WTC11 (cell line): ENCODE data around the gene YDJC. TPM values are rescaled to one million over a fixed set of nuclear protein-coding genes. Genes with fewer than 3 reads are reported as not detected.

Experiments
- ARID4B ChIP-seq: sonication (generic); formaldehyde crosslinking; IDR thresholded peaks from 2 replicates; pipeline ENCODE4 v1.8.0; 2023; ENCODE audit warnings: missing genetic modification reagents, mild to moderate bottlenecking, borderline replicate concordance
- CBFB ChIP-seq: sonication (generic); formaldehyde crosslinking; IDR thresholded peaks from 2 replicates; pipeline ENCODE4 v1.8.1; 2022; ENCODE audit warnings: mild to moderate bottlenecking, low read depth, missing genetic modification reagents
- CREM ChIP-seq: sonication (generic); formaldehyde crosslinking; IDR thresholded peaks from 2 replicates; pipeline ENCODE4 v1.8.1; 2022; ENCODE audit warnings: mild to moderate bottlenecking, missing genetic modification reagents, moderate library complexity
- E2F1 ChIP-seq: sonication (generic); formaldehyde crosslinking; IDR thresholded peaks from 2 replicates; pipeline ENCODE4 v1.8.0; 2022; ENCODE audit warnings: mild to moderate bottlenecking, missing genetic modification reagents
- E2F4 ChIP-seq: sonication (generic); formaldehyde crosslinking; IDR thresholded peaks from 2 replicates; pipeline ENCODE4 v1.8.1; 2022; ENCODE audit warnings: low read depth, mild to moderate bottlenecking, moderate library complexity, missing genetic modification reagents, borderline replicate concordance
- ELF4 ChIP-seq: sonication (generic); formaldehyde crosslinking; IDR thresholded peaks from 2 replicates; pipeline ENCODE4 v1.8.1; 2022; ENCODE audit warnings: low read depth, mild to moderate bottlenecking, moderate library complexity, missing genetic modification reagents
- EMX1 ChIP-seq: fragments of 250-450 bp; sonication (Bioruptor Pico); IDR thresholded peaks from 2 replicates; pipeline ENCODE4 v1.8.0; 2021; ENCODE audit warnings: mild to moderate bottlenecking
- FOXP4 ChIP-seq: sonication (generic); formaldehyde crosslinking; IDR thresholded peaks from 2 replicates; pipeline ENCODE4 v1.8.0; 2022; ENCODE audit warnings: mild to moderate bottlenecking, missing genetic modification reagents
- GABPB1 ChIP-seq: sonication (generic); formaldehyde crosslinking; IDR thresholded peaks from 2 replicates; pipeline ENCODE4 v1.8.1; 2023; ENCODE audit warnings: mild to moderate bottlenecking, missing genetic modification reagents
- GTF2I ChIP-seq: fragments of 250-450 bp; sonication (Bioruptor Pico); conservative IDR thresholded peaks from 2 replicates; pipeline ENCODE4 v1.4.0; 2021; ENCODE audit warnings: mild to moderate bottlenecking
- HMGXB4 ChIP-seq: sonication (generic); formaldehyde crosslinking; IDR thresholded peaks from 2 replicates; pipeline ENCODE4 v1.8.1; 2023; ENCODE audit warnings: mild to moderate bottlenecking, moderate library complexity, missing genetic modification reagents
- JAZF1 ChIP-seq: fragments of 250-450 bp; sonication (Bioruptor Pico); IDR thresholded peaks from 2 replicates; pipeline ENCODE4 v1.9.0; 2021; ENCODE audit warnings: moderate library complexity, mild to moderate bottlenecking, inconsistent platforms
- KAT7 ChIP-seq: sonication (generic); formaldehyde crosslinking; IDR thresholded peaks from 2 replicates; pipeline ENCODE4 v1.8.1; 2023; ENCODE audit warnings: missing genetic modification reagents, mild to moderate bottlenecking, borderline replicate concordance
- NFATC4 ChIP-seq: fragments of 250-450 bp; sonication (Bioruptor Pico); IDR thresholded peaks from 2 replicates; pipeline ENCODE4 v1.9.0; 2021; ENCODE audit warnings: mild to moderate bottlenecking
- SMAD3 ChIP-seq: sonication (generic); formaldehyde crosslinking; IDR thresholded peaks from 2 replicates; pipeline ENCODE4 v1.8.0; 2022; ENCODE audit warnings: missing genetic modification reagents, mild to moderate bottlenecking, borderline replicate concordance
- SMAD4 ChIP-seq: sonication (generic); formaldehyde crosslinking; IDR thresholded peaks from 2 replicates; pipeline ENCODE4 v1.8.0; 2022; ENCODE audit warnings: mild to moderate bottlenecking, missing genetic modification reagents
- TCF7 ChIP-seq: sonication (generic); formaldehyde crosslinking; IDR thresholded peaks from 2 replicates; pipeline ENCODE4 v1.8.0; 2022; ENCODE audit warnings: mild to moderate bottlenecking, low read depth, missing genetic modification reagents, moderate library complexity
- TEAD4 ChIP-seq: sonication (generic); formaldehyde crosslinking; IDR thresholded peaks from 2 replicates; pipeline ENCODE4 v1.8.0; 2022; ENCODE audit warnings: mild to moderate bottlenecking, missing genetic modification reagents
- ZNF121 ChIP-seq: sonication (generic); formaldehyde crosslinking; IDR thresholded peaks from 2 replicates; pipeline ENCODE4 v1.8.0; 2023; ENCODE audit warnings: missing genetic modification reagents
- ZNF232 ChIP-seq: sonication (generic); formaldehyde crosslinking; IDR thresholded peaks from 2 replicates; pipeline ENCODE4 v1.8.0; 2022; ENCODE audit warnings: mild to moderate bottlenecking, missing genetic modification reagents
- ZNF281 ChIP-seq: sonication (generic); formaldehyde crosslinking; IDR thresholded peaks from 2 replicates; pipeline ENCODE4 v1.8.0; 2023; ENCODE audit warnings: mild to moderate bottlenecking, missing genetic modification reagents
- ZNF423 ChIP-seq: fragments of 250-450 bp; sonication (Bioruptor Pico); IDR thresholded peaks from 2 replicates; pipeline ENCODE4 v2.1.2; 2022; ENCODE audit warnings: mild to moderate bottlenecking, moderate library complexity
- ZNF425 ChIP-seq: fragments of 250-450 bp; sonication (Bioruptor Pico); conservative IDR thresholded peaks from 2 replicates; pipeline ENCODE4 v1.9.0; 2021; ENCODE audit warnings: mild to moderate bottlenecking
- ZNF671 ChIP-seq: fragments of 250-450 bp; sonication (Bioruptor Pico); IDR thresholded peaks from 2 replicates; pipeline ENCODE4 v1.8.0; 2021; ENCODE audit warnings: mild to moderate bottlenecking
- total RNA-seq: library from RNA; stranded (reverse); gene quantifications from 3 replicates; pipeline ENCODE4 v1.2.3, GENCODE V29; 2021

Gene YDJC
- total RNA-seq, 1 experiment from 2014 or later: 39.8 TPM

- TF ChIP-seq FOXP4 (CRISPR knock-in tag) (no peak), E2F4 (CRISPR knock-in tag) (no peak), ELF4 (CRISPR knock-in tag) (peak; percentile 66; the same call in 1 of the 2 replicates), TCF7 (CRISPR knock-in tag) (no peak), SMAD3 (CRISPR knock-in tag) (0 out of 2 replicates have a peak, but pooled peaks have one; percentile 44), SMAD4 (no peak), CREM (CRISPR knock-in tag) (peak; percentile 71), EMX1 (peak; percentile 94), KAT7 (no peak), ZNF671 (CRISPR knock-in tag) (no peak), NFATC4 (CRISPR knock-in tag) (peak; percentile 88; the same call in 1 of the 2 replicates), TEAD4 (CRISPR knock-in tag) (no peak), GABPB1 (CRISPR knock-in tag) (no peak), HMGXB4 (no peak; the same call in 1 of the 2 replicates), ZNF281 (peak; percentile 9; the same call in 1 of the 2 replicates), E2F1 (no peak), ARID4B (CRISPR knock-in tag) (peak; percentile 64; the same call in 1 of the 2 replicates), ZNF232 (CRISPR knock-in tag) (peak; percentile 47; the same call in 1 of the 2 replicates), CBFB (CRISPR knock-in tag) (no peak), ZNF425 (no peak; the same call in 1 of the 2 replicates), ZNF423 (CRISPR knock-in tag) (no peak), GTF2I (CRISPR knock-in tag) (no peak), ZNF121 (CRISPR knock-in tag) (no peak; the same call in 1 of the 2 replicates), JAZF1 (CRISPR knock-in tag) (no peak)
These were observed 27.7 kb upstream of the YDJC start (continued) for GRCh38 chr22:21657360-21658032.
